ENCODE data around the gene WEE2.

- TF ChIP-seq CTCF (IDR thresholded peaks at IDR 0.05; ENCODE audit: poor library complexity, severe bottlenecking) (no peak), POLR2AphosphoS5 (IDR thresholded peaks at IDR 0.05) (no peak), EZH2 (IDR thresholded peaks at IDR 0.05; ENCODE audit: borderline replicate concordance, insufficient read depth, low read length, poor library complexity, severe bottlenecking) (no peak), TAF1 (IDR thresholded peaks at IDR 0.05; ENCODE audit: low read depth) (no peak), EP300 (conservative IDR thresholded peaks at IDR 0.05; ENCODE audit: poor library complexity, severe bottlenecking) (no peak), SMC3 (conservative IDR thresholded peaks at IDR 0.05; ENCODE audit: poor library complexity) (no peak), REST (IDR thresholded peaks at IDR 0.05; ENCODE audit: borderline replicate concordance) (no peak)
Observed at GRCh38 chr7:141706239-141707064, 1.7 kb upstream of the WEE2 start.
